ENCODE data around the gene ZNG1C. TPM values are rescaled to one million over a fixed set of nuclear protein-coding genes. Genes with fewer than 3 reads are reported as not detected.

Gene ZNG1C
- 25.4 and 32.5 TPM in 2 replicates for total RNA-seq

GRCh38 chr9:68241683-68242082, at the start of gene ZNG1C:
Gene ZNG1C, plus strand, starts transcription at chr9:68241983. Its CDS starts 49 bp downstream, at chr9:68242032.

GRCh38 chr9:68302567-68302966, 60.8 kb downstream of the ZNG1C start, which contains the start of gene FOXD4L3:
Gene FOXD4L3, plus strand, starts transcription at chr9:68302867. Its CDS starts 85 bp downstream, at chr9:68302952.

Other genes with a start within 250 kb of the ZNG1C start
- gene FOXD4L3, start 60.9 kb downstream of the ZNG1C start, total RNA-seq, result 0.13 TPM in 1 of 2 replicates, not detected in the other
- 47.8 and 66.7 TPM in 2 replicates for gene PGM5, start 114.6 kb downstream of the ZNG1C start, total RNA-seq